Epithelial cell of proximal tubule (primary cell): ENCODE data around the gene MOCS3. TPM values are rescaled to one million over a fixed set of nuclear protein-coding genes. Genes with fewer than 3 reads are reported as not detected.

Experiments used
- DNase-seq: peaks from one replicate; pipeline ENCODE4 v3.0.0-alpha.2; 2011; ENCODE audit warnings: low read depth
- H3K4me3 ChIP-seq: 2 replicates; pipeline ENCODE4 v1.5.1; 2011; ENCODE audit warnings: low read depth, mild to moderate bottlenecking, low read length
- total RNA-seq: library from RNA; depleted of rRNA; stranded (reverse); fragments of >200 nt; gene quantifications from 2 replicates; pipeline ENCODE4 v1.2.3, GENCODE V29; 2015
- TF ChIP-seq, protein P1 (sequence below): conservative IDR thresholded peaks from 2 replicates; pipeline ENCODE4 v1.5.1; 2012; ENCODE audit warnings: low read depth, mild to moderate bottlenecking, low read length

Gene MOCS3
- total RNA-seq, 1 donor from 2014 or later, result 5.3 TPM

DNA sequence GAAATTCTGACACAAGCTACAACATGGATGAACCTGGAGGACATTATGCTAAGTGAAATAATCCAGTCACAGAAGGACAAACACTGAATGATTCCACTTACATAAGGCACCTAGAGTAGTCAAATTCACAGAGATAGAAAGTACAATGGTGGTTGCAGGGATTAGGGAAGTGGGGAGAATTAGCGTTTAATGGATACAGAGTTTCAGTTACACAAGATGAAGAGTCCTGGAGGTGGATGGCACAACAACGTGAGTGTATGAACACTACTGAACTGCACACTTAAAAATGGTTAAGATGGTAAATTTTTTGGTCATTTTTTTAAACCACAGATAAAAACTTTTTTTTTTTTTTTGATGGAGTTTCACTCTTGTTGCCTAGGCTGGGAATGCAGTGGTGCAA is 24.7 kb downstream of the MOCS3 start:
- TF ChIP-seq, protein P1, sequence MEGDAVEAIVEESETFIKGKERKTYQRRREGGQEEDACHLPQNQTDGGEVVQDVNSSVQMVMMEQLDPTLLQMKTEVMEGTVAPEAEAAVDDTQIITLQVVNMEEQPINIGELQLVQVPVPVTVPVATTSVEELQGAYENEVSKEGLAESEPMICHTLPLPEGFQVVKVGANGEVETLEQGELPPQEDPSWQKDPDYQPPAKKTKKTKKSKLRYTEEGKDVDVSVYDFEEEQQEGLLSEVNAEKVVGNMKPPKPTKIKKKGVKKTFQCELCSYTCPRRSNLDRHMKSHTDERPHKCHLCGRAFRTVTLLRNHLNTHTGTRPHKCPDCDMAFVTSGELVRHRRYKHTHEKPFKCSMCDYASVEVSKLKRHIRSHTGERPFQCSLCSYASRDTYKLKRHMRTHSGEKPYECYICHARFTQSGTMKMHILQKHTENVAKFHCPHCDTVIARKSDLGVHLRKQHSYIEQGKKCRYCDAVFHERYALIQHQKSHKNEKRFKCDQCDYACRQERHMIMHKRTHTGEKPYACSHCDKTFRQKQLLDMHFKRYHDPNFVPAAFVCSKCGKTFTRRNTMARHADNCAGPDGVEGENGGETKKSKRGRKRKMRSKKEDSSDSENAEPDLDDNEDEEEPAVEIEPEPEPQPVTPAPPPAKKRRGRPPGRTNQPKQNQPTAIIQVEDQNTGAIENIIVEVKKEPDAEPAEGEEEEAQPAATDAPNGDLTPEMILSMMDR, result no peak
- H3K4me3 ChIP-seq, result no peak overlapping the region
- no peak for DNase-seq

DNA sequence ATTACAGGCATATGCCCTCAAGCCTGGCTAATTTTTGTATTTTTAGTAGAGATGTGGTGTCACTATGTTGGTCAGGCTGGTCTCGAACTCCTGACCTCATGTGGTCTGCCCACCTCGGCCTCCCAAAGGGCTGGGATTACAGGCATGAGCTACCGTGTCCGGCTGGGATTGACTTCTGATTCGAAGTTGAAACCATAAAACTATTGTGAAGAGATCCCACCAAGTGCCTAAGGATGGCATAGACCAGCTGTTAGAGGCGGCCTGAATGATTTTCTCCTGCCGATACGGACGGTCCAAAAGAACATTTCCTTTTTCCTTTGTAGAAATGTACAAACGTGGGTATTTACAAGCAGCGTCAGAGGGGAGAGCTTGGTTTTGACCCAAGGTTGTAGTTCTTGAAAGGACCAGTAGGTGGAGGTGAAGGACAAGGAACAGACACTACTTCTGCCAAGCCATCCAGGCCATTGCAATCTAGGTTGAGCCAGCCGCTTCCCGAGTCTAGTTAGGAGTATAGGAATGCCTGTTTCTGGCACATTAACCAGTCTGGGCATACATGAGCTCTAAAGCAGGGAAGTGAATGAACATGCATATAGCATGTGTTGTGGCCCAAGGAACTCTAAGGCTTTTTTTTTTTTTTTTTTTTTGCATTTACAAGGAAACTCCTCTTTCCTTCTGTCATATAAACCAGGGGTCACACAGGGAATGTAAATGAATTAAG is 29.0 kb downstream of the MOCS3 start:
- H3K4me3 ChIP-seq, result no peak overlapping the region
- no peak for DNase-seq
- TF ChIP-seq, protein P1, result peak; percentile 87

DNA sequence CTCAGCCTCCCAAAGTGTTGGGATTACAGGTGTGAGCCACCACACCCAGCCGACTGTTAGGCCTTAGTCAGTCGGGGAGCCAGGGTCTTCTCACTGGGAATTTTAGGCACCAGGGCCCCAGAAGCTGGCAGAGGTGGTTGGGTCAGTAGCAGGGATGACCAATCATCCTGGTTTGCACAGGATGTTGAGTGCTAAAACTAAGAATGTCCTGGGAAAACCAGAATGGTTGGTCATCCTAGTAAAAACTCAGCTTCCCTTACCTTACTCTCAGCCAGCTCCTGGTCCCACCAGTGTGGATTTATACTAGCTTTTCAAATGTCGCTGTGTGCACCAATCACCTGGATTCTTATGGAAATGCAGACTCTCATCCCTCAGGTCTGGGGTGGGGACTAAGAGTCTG is 32.5 kb downstream of the MOCS3 start:
- no peak overlapping the region for H3K4me3 ChIP-seq
- DNase-seq, result no peak
- TF ChIP-seq, protein P1, result no peak

DNA sequence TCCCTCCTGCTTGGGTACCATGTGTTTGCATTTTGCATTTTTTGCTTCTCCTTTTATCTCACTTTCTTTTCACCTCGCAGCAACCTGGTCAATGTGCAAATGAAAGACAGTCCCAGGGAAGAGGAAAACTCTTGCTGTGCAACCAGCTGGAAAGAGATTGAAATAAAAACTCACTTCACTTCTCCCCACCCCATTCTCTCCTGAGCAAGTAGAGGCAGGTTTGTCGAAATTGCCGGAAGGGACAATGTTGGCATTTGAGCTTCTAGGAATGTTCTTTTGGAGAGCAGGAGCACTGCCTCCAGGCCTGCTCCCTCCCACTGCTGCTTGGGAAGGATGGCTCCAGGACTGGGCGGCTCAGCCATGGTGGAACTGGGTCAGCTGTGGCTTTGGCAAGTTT is 33.7 kb downstream of the MOCS3 start:
- DNase-seq, result no peak
- TF ChIP-seq, protein P1, result no peak
- no peak overlapping the region for H3K4me3 ChIP-seq

DNA sequence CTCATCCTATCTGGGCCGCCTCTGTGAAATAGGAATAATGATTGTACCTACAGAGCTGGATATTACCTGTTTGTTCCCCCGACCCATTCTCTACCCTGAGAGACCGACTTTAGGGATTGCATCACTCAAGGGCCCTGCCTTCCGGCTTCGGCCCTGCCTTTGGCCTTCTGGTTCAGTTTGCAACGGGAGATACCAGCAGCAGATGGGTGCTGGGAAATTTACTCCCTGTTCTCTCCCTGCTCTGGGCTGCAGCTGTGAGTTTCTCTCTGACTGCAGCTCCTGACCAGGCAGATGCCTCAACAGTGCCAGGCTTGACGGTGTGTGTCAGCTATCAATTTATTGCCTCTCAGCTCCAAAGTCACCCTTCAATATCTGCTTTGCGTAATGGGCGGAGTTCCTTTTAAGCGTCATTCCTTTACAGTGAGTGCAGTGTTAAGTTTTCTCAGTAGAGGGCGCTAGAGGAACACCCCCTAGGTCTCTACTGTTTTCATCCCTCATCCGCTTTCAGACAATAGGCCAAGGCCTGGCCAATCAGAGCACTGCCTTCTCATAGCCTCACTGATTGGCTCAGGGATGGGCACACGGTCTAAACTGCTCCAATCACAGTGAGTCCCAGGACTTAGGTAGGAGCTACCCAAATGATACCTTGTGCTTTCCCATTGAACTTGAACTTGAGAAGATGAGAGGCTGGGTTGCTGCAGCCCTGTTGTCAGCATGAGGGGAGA is 34.3 kb downstream of the MOCS3 start:
- no peak for DNase-seq
- H3K4me3 ChIP-seq, result no peak overlapping the region
- TF ChIP-seq, protein P1, result peak; percentile 76

DNA sequence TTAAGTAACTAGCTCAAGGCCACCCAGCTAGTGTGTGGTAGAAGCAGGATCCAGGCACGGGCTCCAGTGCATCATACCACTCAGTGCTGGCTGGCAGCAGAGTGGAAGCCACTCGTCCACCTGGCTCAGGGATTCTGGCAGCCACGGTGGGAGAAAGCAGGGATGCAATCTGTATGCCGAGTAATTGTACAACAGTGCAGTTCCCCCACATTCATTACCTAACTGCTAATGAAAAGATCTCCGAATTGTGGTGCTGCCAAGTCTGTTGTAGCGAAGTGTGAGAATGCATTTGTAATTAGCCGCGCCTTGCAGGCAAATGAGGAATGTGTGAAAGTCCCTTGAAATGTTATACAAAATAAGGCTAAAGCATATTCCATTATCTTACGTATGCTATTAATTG is 35.3 kb downstream of the MOCS3 start:
- DNase-seq, result no peak
- TF ChIP-seq, protein P1, result no peak
- H3K4me3 ChIP-seq, result no peak overlapping the region
